GDM1 (cell line): ENCODE results near the gene ADCY2.

Source experiments
- DNase-seq: peaks from one replicate; lab custom pipeline; 2025; lab: John Stamatoyannopoulos, UW

The ADCY2 gene

DNA sequence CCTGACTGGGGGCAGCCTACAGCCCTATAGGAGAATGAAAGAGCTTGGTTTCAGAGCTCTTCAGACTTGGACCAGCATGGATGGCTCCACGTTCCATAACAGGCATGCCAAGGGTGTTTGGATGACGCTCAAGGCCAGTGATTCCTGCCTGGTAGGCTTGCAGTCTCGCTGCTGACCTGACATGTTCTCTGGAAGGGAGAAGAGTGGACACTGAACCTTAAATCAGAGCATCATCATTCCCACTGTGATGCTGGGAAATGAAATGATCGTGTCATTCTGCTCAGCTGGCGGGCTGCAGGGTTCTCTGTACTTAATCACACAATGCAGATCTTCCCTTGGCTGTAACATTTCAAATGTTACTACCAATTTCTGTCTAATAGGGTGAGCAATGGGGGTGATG, 398.0 kb downstream of the ADCY2 start:
- no peak for DNase-seq

DNA sequence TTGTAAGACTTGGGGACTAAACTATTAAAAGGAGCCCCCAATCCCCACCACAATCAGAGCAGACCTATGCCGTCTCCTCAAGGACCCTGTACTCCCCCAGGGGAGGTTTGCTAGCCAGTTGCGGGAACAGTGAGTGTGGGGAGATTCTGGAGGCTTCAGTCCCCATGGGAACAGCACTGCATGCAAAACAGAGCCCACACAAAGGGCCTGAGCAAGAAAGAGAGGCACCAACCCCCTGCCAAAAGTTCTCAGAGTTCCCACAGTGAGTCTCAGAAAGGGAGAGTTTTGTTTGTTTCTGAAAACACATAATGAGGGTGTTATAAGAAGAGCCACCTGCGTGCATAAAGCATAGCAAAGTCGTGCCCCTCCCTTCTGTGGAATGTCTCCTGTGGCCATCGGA, 398.4 kb downstream of the ADCY2 start:
- DNase-seq: no peak

DNA sequence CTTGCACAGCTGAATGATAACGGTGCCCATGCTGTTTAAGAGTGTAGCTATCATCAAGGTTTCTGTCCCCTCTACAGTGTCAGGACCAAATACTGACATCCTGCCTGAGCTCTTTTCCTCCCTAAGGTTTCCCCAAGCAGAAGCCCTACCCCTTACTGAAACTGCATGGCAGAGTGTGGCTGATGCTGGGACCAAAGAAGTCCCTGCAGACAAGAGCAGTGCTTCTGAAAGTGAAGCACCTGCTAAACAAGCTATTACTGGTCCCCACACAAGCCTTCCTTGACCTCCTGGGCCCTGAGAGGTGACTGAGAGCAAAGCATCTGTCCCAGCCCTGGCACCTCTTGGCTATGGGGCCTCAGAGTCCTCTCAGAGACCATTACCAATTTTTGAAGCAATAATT, 398.9 kb downstream of the ADCY2 start:
- DNase-seq: no peak

DNA sequence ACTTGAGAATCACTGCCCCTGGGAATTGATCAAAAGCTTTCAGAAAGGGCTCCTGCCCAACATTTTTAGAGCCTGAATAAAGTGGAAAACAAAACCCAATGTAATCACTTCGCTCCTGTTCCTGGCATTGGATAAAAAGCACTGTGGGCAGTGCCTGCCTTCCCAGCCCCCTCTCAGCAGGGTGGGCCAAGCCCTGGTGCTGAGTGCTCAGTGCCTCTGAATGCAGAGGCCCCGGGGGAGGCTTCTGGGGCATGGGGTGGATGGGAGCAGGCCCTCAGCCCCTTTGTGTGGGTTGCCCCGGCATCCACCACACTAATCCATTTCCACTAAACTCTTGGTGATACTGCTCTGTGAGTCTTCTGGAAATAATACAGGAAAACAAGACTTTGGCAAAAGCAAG, 399.4 kb downstream of the ADCY2 start:
- no peak for DNase-seq

DNA sequence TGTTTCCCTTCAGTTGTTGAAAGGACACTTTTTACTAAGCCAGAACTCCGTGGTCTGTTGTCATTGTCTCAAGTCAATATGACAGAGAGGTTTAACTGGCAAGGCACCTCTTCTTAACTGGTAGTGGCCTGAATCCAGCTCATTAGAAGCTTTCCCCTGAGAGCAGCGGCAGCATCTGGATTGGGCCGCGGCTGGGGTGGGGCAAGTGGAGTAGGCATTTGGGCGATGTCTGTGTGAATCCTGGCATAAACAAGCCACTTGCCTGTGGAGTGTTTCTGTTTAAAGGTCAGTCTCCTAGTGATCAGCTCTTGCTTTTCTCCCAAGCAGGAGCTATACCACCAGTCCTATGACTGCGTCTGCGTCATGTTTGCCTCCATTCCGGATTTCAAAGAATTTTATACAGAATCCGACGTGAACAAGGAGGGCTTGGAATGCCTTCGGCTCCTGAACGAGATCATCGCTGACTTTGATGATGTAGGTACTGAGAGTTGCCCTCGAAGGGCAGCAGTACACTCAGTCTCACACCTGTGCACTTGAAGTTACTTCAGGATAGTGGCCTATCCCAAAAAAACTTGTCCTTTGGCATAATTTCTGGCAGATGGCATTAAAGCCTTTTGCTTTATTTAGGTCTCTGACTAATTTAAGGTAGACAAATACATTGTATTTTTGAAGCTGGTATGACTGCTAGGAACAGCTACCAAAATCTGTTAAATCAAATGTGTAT, 406.1 kb downstream of the ADCY2 start:
- no peak for DNase-seq

DNA sequence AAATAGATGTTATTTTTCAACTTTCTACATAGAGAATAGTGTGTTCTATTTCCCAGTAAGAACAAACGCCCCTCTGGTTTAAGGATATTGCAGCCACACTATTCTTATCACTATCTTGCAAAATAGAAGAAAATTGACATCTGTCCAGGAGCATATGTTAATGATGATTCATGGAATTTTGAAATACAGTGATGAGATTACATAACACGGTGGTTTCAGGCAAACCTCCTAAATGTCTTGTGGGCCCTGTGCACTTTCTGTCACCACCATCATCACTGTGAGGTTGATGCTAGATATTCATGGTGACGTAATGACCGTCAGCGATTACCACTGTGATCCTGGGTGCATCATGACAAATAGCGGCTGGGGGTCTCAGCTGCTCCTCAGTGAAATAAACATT, 406.9 kb downstream of the ADCY2 start:
- DNase-seq: no peak

DNA sequence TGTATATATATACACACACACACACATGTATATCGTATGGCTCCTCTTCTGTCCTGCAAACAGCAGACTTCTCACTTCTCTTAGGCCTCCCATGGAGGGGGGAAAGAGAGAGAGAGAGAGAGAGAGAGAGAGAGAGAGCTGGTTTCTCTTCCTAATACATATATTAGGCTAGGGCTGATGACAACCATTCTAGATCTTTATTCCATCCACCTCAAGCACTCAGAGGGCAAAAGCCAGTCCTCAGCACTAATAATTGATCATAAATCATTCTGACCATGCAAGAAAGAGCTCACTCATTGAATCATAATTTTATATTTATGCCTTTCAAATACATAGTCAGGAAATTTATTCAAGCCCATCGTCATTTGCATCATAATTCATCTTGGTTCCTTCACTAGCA, 408.0 kb downstream of the ADCY2 start:
- no peak for DNase-seq

DNA sequence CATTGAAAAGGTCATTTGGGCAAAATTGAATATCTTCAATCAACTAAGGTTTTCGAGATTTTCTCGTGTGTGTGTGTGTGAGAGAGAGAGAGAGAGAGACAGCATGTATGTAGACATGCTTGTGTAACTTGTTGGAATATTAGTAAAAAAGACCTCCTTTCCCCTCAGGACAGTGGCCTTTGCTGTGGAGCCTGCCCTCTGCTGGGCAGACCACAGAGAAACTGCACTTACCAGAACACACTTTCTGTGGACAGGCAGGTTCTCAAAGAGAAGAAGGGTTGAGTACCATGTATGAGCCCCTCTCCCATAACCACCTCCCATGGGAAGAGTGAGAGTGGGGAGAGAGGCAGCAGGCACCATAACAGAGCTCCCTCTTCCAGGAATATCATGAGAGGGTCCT, 409.4 kb downstream of the ADCY2 start:
- DNase-seq: no peak

DNA sequence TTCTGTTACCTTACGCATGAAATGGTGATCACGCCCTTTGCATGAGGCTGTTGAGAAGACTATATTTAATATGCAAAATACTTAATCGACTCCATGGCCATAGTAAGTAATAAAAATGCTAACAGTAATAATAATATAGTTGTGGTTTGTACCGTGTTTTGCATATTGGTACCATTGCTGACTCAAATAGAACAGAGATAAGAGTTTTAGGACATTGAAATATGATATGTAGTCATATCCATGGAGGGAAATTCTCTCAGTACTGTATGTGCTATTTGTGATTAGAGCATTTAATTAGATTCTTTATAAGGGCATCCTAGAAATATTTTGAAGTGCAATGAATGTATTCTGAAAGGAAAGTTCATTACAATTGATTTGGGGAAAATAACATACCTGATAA, 413.1 kb downstream of the ADCY2 start:
- no peak for DNase-seq

DNA sequence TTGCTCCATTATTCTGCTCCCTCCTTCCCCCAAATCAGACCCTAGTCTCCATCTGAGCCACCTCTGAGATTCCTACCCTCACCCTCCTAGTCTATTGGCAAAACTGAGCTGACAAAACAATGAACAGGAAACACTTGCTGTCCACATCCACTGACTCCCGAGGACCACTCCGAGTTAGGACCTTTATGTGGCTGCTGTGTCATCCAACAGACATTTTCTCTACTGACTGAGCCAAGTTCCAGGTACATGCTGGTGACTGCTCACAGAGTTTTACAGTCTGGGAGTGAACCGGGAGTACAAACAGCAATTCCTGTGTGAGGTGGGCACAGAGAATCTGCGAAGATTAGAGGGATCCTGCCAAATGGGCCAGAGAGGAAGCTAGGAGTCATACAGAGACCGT, 415.8 kb downstream of the ADCY2 start:
- no peak for DNase-seq

DNA sequence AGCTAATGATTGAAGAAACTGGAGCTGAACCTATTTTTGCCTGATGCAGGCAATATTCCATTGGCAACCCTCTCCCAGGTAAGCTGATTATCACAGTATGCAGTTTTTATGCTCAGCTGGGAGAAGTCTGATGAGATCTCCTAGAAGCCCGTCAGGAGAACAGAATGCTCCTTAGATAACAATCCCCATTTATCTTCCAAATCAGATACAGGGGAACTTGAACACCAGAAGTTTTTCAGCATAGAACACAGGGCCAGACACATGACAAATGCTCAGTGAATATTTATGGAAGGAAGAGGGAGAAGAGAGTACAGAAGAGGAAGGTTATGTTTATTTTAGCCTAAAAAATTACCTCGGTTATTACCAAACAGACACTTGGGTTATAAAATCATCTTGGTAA, 417.1 kb downstream of the ADCY2 start:
- no peak for DNase-seq

DNA sequence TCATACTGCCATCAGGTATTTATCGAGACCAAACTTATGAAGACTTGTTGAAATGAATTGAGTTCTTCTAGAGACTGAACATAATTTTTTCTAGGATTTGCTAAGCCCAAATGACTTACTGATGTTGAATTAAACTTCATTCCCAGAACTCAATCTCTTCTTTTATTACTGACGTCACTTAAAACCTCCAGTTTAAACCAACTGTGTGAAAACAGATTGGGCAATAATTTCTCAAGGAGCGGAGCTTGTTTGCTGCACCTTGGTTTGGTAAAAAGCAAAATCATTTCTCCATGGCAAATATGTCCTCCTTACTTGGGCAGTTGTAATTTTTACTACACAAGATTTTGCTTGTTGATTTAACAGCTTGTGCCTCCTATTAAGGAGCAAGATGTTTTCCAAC, 417.6 kb downstream of the ADCY2 start:
- DNase-seq: no peak

DNA sequence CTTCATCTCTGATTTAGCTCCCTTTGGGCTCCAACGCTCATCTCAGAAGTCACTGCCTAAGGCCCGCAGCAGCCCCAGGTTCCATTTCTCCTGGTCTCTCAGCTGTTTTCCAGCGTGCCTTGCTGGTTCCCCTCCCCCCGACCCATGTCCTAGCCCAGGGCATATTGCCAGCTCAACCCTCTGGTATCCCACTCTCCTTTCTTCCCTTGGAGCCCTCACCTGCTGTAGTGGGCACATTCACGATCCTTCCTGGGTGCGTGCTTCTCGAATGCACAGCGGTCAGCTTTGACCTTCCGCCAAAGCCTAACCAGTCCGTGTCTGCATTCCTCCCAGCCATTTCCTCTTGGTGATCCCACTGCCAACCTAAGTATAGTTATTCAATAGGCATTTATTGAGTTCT, 418.9 kb downstream of the ADCY2 start:
- DNase-seq: no peak

DNA sequence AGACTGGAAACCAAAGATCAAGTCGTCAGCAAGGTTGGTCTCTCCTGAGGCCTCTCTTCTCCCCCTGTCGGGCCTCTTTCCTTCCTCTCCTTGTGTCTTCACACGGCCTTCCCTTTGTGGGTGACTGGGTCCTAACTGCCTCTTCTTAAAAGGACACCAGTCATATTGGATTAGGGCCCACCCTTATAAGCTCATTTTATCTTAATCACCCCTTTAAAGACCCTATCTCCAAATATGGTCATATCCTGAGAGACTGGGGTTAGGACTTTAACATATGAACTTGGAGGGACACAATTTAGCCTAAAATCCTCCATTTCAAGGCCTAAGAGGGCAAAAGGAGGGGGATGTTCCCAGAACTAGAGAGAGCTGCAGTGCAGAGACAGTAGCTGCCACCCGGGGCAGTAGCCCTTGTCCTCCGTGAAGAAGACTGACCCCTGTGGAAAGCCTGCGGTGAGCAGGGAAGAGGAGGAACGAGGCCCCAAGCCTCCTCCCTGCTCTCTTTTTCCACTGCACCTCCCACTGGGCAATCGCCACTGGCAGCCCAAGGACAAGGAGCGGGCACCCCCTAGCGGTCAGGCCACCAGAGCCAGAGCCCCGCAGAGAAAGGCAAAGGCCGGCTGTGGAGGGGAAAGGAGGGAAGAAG, 420.1 kb downstream of the ADCY2 start:
- peak; percentile 64 for DNase-seq

DNA sequence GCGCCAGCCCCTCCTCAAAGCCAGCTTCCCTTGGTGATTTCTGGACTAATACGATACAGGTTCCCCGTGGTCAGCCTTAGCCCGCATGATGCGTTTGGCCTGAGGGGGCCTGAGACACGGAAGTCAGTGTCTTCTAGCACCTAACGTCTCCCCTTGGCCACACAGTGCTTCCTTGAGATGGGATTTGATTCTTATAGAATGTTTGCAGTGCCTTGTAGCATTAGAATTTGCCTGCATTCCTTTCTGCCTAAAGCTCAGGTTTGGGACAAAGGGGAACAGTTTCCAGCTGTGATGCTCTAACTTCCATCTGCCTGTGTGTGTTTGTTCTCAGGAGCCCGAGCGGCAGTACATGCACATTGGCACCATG, 420.6 kb downstream of the ADCY2 start:
- DNase-seq: no peak

DNA sequence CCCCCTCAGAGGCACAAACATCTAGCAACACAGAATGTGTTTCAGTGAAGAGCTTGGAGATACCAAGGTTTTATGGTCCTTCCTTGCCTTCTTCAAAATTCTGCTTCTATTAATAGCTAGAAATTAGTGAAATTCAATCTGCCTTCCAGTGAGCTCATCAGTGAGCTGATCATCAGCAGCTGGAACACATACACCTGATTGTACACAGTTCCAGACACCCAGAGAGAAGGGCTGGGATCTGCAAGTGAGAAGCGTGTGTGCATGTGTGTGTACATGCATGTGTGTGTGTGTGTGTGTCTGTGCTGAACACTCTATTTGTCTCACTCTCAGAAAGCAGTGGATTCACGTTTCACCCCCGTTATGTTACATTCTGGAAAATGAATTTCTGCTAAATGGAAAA, 426.5 kb downstream of the ADCY2 start:
- DNase-seq: no peak

DNA sequence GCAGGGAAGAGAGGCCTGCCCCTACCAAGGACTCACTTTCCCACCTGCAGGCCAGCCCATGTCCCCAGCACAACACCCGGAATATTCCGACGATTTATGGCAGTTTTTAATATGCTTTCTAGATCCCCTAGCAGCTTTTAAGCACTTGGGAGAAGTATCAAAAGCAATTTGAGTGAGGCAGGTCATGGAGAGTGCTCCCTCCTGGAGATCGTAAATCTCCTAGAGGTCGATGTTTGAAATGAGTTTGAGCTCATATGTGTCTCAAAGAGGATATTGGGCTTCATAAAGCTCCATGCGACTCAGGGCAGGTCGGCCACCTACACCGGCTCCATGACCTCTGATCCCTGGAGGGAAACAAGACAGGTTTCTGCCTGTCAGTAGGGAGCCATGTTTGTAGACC, 427.7 kb downstream of the ADCY2 start:
- no peak for DNase-seq

DNA sequence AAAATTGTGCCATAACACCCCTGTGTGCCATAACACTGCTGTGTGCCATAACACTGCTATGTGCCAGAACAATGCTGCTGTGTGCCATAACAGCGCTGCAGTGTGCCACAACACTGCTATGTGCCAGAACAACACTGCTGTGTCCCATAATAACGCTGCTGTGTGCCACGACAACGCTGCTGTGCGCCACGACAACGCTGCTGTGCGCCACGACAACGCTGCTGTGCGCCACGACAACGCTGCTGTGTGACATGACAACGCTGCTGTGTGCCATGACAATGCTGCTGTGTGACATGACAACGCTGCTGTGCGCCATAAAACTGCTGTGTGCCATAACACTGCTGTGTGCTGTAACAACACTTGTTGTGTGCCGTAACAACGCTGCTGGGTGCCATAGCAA, 429.1 kb downstream of the ADCY2 start:
- no peak for DNase-seq

DNA sequence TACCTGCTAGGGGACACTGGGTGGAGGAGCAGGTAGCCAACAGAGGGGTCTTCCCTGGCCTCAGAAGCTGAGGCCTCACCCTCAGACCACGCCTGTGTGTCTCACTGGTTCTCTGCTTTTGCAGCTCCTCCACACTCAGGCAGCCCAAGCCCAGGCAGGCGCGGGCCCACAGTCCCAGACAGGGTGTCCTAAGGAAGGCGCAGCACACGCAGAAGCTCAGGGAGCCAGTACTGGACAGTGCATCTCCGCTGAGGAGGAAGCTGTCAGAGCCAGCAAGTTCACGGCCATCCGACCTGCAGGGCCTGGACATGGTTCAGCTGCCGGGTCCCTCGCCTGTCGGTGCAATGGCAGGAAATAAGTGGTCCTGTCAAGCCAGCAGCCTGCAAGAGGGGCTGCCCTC, 429.7 kb downstream of the ADCY2 start:
- DNase-seq: no peak

DNA sequence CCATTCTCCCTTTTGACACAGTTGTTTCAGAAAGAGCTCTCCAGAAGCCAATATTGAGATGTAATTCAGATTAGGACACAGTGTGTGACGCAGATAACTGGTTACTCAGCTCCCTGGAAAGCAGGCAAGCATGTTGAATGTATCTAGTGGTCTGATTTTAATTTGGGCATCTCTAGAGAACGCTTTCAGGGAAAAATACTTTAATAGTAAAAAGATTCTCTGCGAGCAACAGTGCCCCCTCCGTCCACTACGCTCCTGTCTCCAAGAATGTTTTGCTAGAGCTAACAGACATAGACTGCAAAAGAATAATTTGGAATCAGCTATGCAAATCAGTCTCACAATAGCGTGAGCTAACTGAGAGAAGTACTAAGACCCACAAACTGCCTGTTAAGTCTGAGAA, 431.7 kb downstream of the ADCY2 start:
- DNase-seq: no peak

DNA sequence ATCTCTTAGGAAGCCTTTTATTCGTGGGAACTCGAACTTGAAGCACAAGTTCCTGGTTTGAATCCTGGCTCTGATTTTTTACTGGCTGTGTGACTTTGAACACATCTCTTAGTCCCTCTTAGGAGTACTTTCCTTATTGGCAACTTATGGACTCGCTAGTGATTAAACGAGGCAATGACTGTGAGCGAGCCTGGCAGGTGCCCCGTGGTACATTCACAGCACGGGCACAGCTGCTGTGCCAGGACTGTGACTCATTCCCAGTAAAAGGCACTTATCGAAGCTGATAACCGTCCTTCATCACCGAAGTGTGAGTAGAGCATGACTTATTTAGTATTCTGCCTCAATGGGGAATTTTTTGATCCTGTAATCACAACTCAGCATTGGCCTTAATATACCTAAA, 432.3 kb downstream of the ADCY2 start:
- DNase-seq: no peak

DNA sequence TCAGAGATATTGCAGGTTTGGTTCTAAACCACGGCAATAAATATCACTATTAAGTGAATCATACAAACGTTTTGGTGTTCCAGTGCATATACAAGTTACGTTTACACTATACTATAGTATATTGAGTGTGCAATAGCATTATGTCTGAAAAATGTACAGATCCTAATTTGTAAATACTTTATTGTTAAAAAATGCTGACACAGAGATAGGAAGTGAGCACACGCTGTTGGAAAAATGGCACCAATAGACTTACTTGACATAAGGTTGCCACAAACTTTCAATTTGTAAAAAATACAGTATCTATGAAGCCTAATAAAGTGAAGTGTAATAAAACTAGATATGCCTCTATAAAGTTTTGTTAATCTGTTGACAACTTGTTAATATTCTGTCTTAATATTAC, 439.0 kb downstream of the ADCY2 start:
- DNase-seq: no peak

DNA sequence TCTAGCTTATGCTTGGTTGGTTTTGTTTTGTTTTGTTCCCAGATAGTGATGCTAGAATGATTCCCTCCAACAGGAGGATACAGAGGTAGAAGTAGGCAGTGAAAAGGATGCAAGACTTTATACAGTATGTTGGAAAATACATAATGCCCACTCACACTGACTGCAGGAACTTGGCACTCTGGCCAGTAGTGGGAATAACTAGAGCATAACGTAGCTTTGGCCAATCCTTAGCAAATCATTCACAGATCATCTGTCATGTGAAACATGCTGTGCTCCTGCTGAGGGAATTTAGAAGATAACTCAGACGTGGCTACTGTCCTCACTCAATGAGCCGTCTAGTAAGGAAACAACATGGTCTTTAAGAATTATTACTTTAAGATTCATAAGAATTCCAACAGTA, 441.5 kb downstream of the ADCY2 start:
- DNase-seq: no peak

DNA sequence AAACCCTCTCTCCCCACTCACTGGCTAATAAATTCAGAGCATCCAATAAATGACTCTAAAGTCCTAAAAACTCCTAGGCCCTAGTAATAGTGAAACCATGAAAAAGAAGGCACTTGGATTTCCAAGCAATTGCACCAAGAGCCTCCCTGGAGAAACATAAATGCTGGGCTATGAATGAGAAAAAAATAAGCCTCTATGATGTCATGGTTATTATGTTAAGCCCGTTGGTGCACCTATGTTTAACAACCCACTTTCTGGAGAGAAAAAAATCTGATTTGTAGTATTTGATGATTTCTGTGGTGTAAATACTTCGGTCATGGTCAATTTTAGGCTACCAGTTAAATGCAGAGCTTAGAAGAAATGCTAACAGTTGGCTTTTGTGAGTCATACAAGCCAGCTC, 446.6 kb downstream of the ADCY2 start:
- DNase-seq: no peak
